ENCODE data around the gene CBX4. TPM values are rescaled to one million over a fixed set of nuclear protein-coding genes. Genes with fewer than 3 reads are reported as not detected.

Gene CBX4
- total RNA-seq, 2 experiments from 2014 or later = 35.0 TPM

- no peaks in the 10 kb centered on the region for H3K9me3 Mint-ChIP-seq
- H3K4me1 Mint-ChIP-seq = peaks cover 23% of the 10 kb centered on the region
- DNase-seq = no peak
- ChIA-PET POLR2A (no interaction called here), CTCF (interaction anchor here (1.0 to 14.5 kb wide), 2 partner anchors 24 to 40 kb away, joined by 3 to 257 read pairs; partner anchors contain the start of gene CBX8)
- H3K27me3 Mint-ChIP-seq = peaks cover 57% of the 10 kb centered on the region
- H3K27ac Mint-ChIP-seq = peak overlapping the region; percentile 57
- H3K36me3 Mint-ChIP-seq (ENCODE audit: low read depth) = no peaks in the 10 kb centered on the region
- peak overlapping the region; percentile 62 for H3K4me3 Mint-ChIP-seq
Measured at GRCh38 chr17:79843474-79843815, 4.2 kb upstream of the CBX4 start.

GRCh38 chr17:79842656-79843473 lies 3.6 kb upstream of the CBX4 start:
- ChIA-PET CTCF (interaction anchor here (0.8 to 14.5 kb wide), 5 partner anchors 7 to 51 kb away, joined by 3 to 257 read pairs (median 3); partner anchors contain the start of gene CBX8), POLR2A (no interaction called here)
- Mint-ChIP-seq H3K27me3 (peaks cover 52% of the 10 kb centered on the region), H3K4me3 (peak overlapping the region; percentile 22), H3K27ac (peak overlapping the region; percentile 50), H3K4me1 (peaks cover 27% of the 10 kb centered on the region), H3K9me3 (no peaks in the 10 kb centered on the region), H3K36me3 (ENCODE audit: low read depth) (peaks cover 5% of the 10 kb centered on the region)
- DNase-seq = no peak

- DNase-seq = no peak
- H3K9me3 Mint-ChIP-seq = no peaks in the 10 kb centered on the region
- CTCF ChIA-PET = interaction anchor here (0.8 to 14.5 kb wide), 4 partner anchors 7 to 50 kb away, joined by 3 to 257 read pairs (median 17); partner anchors contain the start of gene CBX8
- peaks cover 8% of the 10 kb centered on the region for H3K36me3 Mint-ChIP-seq (ENCODE audit: low read depth)
- H3K4me3 Mint-ChIP-seq = peak overlapping the region; percentile 43
- POLR2A ChIA-PET = no interaction called here
- peak overlapping the region; percentile 64 for H3K27ac Mint-ChIP-seq
- H3K27me3 Mint-ChIP-seq = peaks cover 49% of the 10 kb centered on the region
- H3K4me1 Mint-ChIP-seq = peaks cover 33% of the 10 kb centered on the region
Measured at GRCh38 chr17:79842136-79842655, 3.0 kb upstream of the CBX4 start.

GRCh38 chr17:79841369-79842135 lies 2.3 kb upstream of the CBX4 start:
- Mint-ChIP-seq H3K9me3 (no peaks in the 10 kb centered on the region), H3K36me3 (ENCODE audit: low read depth) (peaks cover 12% of the 10 kb centered on the region), H3K27ac (peak overlapping the region; percentile 64), H3K4me1 (peaks cover 40% of the 10 kb centered on the region), H3K4me3 (peak overlapping the region; percentile 43), H3K27me3 (peaks cover 47% of the 10 kb centered on the region)
- POLR2A ChIA-PET = no interaction called here
- CTCF ChIA-PET = interaction anchor here (1.5 to 14.5 kb wide), 6 partner anchors 8 to 152 kb away, joined by 3 to 257 read pairs (median 17); partner anchors contain the start of gene CBX8
- DNase-seq = no peak

GRCh38 chr17:79840989-79841286 lies 1.7 kb upstream of the CBX4 start:
- CTCF ChIA-PET = interaction anchor here (0.8 to 14.5 kb wide), 10 partner anchors 9 to 261 kb away, joined by 3 to 257 read pairs (median 5); partner anchors contain the start of genes CBX8 and GAA
- no peak for DNase-seq
- POLR2A ChIA-PET = no interaction called here

GRCh38 chr17:79840269-79840988 lies 1.2 kb upstream of the CBX4 start:
- POLR2A ChIA-PET = no interaction called here
- Mint-ChIP-seq H3K4me1 (peaks cover 38% of the 10 kb centered on the region), H3K27me3 (peaks cover 38% of the 10 kb centered on the region), H3K27ac (peak overlapping the region; percentile 64), H3K36me3 (ENCODE audit: low read depth) (peaks cover 16% of the 10 kb centered on the region), H3K9me3 (no peaks in the 10 kb centered on the region), H3K4me3 (peak overlapping the region; percentile 45)
- DNase-seq = no peak
- CTCF ChIA-PET = interaction anchor here (0.8 to 14.5 kb wide), 16 partner anchors 9 to 261 kb away, joined by 3 to 257 read pairs (median 5); partner anchors contain the start of genes CBX8 and GAA

More at GRCh38 chr17:79840989-79841286, 1.7 kb upstream of the CBX4 start:
- Mint-ChIP-seq H3K36me3 (ENCODE audit: low read depth) (peaks cover 12% of the 10 kb centered on the region), H3K4me3 (peak overlapping the region; percentile 32), H3K27me3 (peaks cover 43% of the 10 kb centered on the region), H3K27ac (no peak overlapping the region), H3K4me1 (peaks cover 40% of the 10 kb centered on the region), H3K9me3 (no peaks in the 10 kb centered on the region)

GRCh38 chr17:79838522-79839274 lies 542 bp downstream of the CBX4 start:
- ChIA-PET CTCF (interaction anchor here (0.7 to 14.5 kb wide), 14 partner anchors 10 to 263 kb away, joined by 3 to 257 read pairs (median 6); partner anchors contain the start of genes CBX8 and GAA), POLR2A (interaction anchor here (1.3 kb wide), 1 partner anchor 42 kb away, joined by 6 read pairs; the partner anchor contains the start of gene CBX8)
- no peaks in the 10 kb centered on the region for H3K9me3 Mint-ChIP-seq
- peak overlapping the region; percentile 94 for H3K27ac Mint-ChIP-seq
- H3K4me3 Mint-ChIP-seq = peak overlapping the region; percentile 91
- peaks cover 43% of the 10 kb centered on the region for H3K4me1 Mint-ChIP-seq
- DNase-seq = peak; percentile 55
- H3K27me3 Mint-ChIP-seq = peaks cover 34% of the 10 kb centered on the region
- peaks cover 24% of the 10 kb centered on the region for H3K36me3 Mint-ChIP-seq (ENCODE audit: low read depth)

- Mint-ChIP-seq H3K4me1 (peaks cover 42% of the 10 kb centered on the region), H3K4me3 (peak overlapping the region; percentile 91), H3K36me3 (ENCODE audit: low read depth) (peaks cover 28% of the 10 kb centered on the region), H3K27me3 (peaks cover 30% of the 10 kb centered on the region), H3K27ac (peak overlapping the region; percentile 94), H3K9me3 (no peaks in the 10 kb centered on the region)
- CTCF ChIA-PET = interaction anchor here (0.6 to 14.5 kb wide), 4 partner anchors 28 to 660 kb away, joined by 3 to 257 read pairs (median 4); partner anchors contain the start of genes CBX8 and GAA
- POLR2A ChIA-PET = no interaction called here
- peak; percentile 55 for DNase-seq
Measured at GRCh38 chr17:79837888-79838521, 1.2 kb downstream of the CBX4 start.

GRCh38 chr17:79836972-79837887 lies 2.0 kb downstream of the CBX4 start:
- peaks cover 23% of the 10 kb centered on the region for H3K27me3 Mint-ChIP-seq
- no peaks in the 10 kb centered on the region for H3K9me3 Mint-ChIP-seq
- ChIA-PET CTCF (interaction anchor here (0.6 to 1.8 kb wide), 5 partner anchors 19 to 659 kb away, joined by 3 to 4 read pairs (median 3); no protein-coding TSS in a partner anchor), POLR2A (no interaction called here)
- peak overlapping the region; percentile 94 for H3K27ac Mint-ChIP-seq
- peaks cover 30% of the 10 kb centered on the region for H3K36me3 Mint-ChIP-seq (ENCODE audit: low read depth)
- H3K4me3 Mint-ChIP-seq = peak overlapping the region; percentile 91
- H3K4me1 Mint-ChIP-seq = peaks cover 37% of the 10 kb centered on the region
- DNase-seq = peak; percentile 62

GRCh38 chr17:79836510-79836971 lies 2.7 kb downstream of the CBX4 start:
- no peak for DNase-seq
- Mint-ChIP-seq H3K27me3 (peaks cover 18% of the 10 kb centered on the region), H3K36me3 (ENCODE audit: low read depth) (peaks cover 30% of the 10 kb centered on the region), H3K4me1 (peaks cover 34% of the 10 kb centered on the region), H3K27ac (peak overlapping the region; percentile 94), H3K4me3 (peak overlapping the region; percentile 91), H3K9me3 (no peaks in the 10 kb centered on the region)
- ChIA-PET POLR2A (no interaction called here), CTCF (interaction anchor here (0.5 to 2.1 kb wide), 6 partner anchors 11 to 891 kb away, joined by 3 to 10 read pairs (median 4); no protein-coding TSS in a partner anchor)
